Epithelial cell of proximal tubule (primary cell): Measurements from ENCODE around the gene HCN1. TPM values are rescaled to one million over a fixed set of nuclear protein-coding genes. Genes with fewer than 3 reads are reported as not detected.

ENCODE experiments used
- DNase-seq: peaks from one replicate; pipeline ENCODE4 v3.0.0-alpha.2; 2011; ENCODE audit warnings: low read depth
- H3K4me3 ChIP-seq: 2 replicates; pipeline ENCODE4 v1.5.1; 2011; ENCODE audit warnings: low read depth, mild to moderate bottlenecking, low read length
- CTCF ChIP-seq: conservative IDR thresholded peaks from 2 replicates; pipeline ENCODE4 v1.5.1; 2012; ENCODE audit warnings: low read depth, mild to moderate bottlenecking, low read length
- total RNA-seq: library from RNA; depleted of rRNA; stranded (reverse); fragments of >200 nt; gene quantifications from 2 replicates; pipeline ENCODE4 v1.2.3, GENCODE V29; 2015

Gene HCN1
- total RNA-seq, 1 donor from 2014 or later: not detected

- no peak for DNase-seq
- TF ChIP-seq CTCF: no peak
- no peak overlapping the region for H3K4me3 ChIP-seq
These were observed 15.2 kb downstream of the HCN1 start for GRCh38 chr5:45680950-45681349.

GRCh38 chr5:45677524-45677923, 18.7 kb downstream of the HCN1 start:
- DNase-seq: no peak
- no peak for TF ChIP-seq CTCF
- no peak overlapping the region for H3K4me3 ChIP-seq

GRCh38 chr5:45672271-45672670, 23.9 kb downstream of the HCN1 start:
- no peak overlapping the region for H3K4me3 ChIP-seq
- no peak for TF ChIP-seq CTCF
- no peak for DNase-seq

GRCh38 chr5:45648744-45649143, 47.4 kb downstream of the HCN1 start:
- TF ChIP-seq CTCF: no peak
- H3K4me3 ChIP-seq: no peak overlapping the region
- DNase-seq: no peak

GRCh38 chr5:45643056-45643455, 53.1 kb downstream of the HCN1 start:
- DNase-seq: no peak
- no peak overlapping the region for H3K4me3 ChIP-seq
- no peak for TF ChIP-seq CTCF

DNA sequence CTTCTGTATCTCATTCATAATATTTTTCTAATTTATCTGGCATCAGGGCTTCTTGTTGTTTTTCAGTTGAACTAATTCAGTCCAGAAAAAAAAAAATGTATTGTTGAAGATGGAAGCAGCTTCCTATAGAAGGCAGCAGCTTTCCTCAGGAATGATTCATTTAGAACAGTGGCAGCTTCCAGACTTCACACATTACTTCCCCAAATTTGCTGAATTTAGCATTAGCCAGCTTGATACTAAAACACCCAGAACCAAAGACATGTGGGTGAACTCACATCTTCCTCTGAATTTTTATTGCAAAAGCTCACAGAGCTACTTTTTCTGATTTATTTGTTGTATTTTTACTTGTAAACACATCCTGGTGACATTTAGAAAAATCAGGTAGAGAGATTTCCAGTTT, 53.8 kb downstream of the HCN1 start:
- TF ChIP-seq CTCF: no peak
- no peak for DNase-seq
- H3K4me3 ChIP-seq: no peak overlapping the region

- peak; percentile 44 for TF ChIP-seq CTCF
- peak; percentile 1 for DNase-seq
- H3K4me3 ChIP-seq: no peak overlapping the region
These were observed 57.1 kb downstream of the HCN1 start for GRCh38 chr5:45639040-45639439.
